GM23338 (cell line): ENCODE data around the gene GPR32. TPM values are rescaled to one million over a fixed set of nuclear protein-coding genes. Genes with fewer than 3 reads are reported as not detected.

Experiments used
- ATAC-seq: fragments of 200-7000 bp; cut with Tn5 transposase; 3 replicates; pipeline ENCODE4 v1.9.1; 2020
- DNase-seq: peaks from one replicate; pipeline ENCODE4 v3.0.0-alpha.2; 2015; ENCODE audit warnings: low spot score
- H2AFZ ChIP-seq: fragments of 200-600 bp; sonication (generic); 2 replicates; pipeline ENCODE4 v1.8.0; 2016; ENCODE audit warnings: antibody characterized with exemption, mild to moderate bottlenecking, moderate library complexity
- H3F3A ChIP-seq: fragments of 200-600 bp; sonication (generic); replicated peaks from 2 replicates; pipeline ENCODE4 v1.8.0; 2017; ENCODE audit warnings: antibody characterized with exemption, mixed run types, low read depth
- H3K27ac ChIP-seq: fragments of 200-600 bp; sonication (generic); 2 replicates; pipeline ENCODE4 v1.6.1; 2016; ENCODE audit warnings: low read depth
- H3K27me3 ChIP-seq: fragments of 200-600 bp; sonication (generic); 2 replicates; pipeline ENCODE4 v1.8.0; 2016; ENCODE audit warnings: mild to moderate bottlenecking, mixed run types, moderate library complexity; ENCODE audit not compliant: insufficient read depth
- H3K36me3 ChIP-seq: fragments of 200-600 bp; sonication (generic); 2 replicates; pipeline ENCODE4 v1.8.0; 2016; ENCODE audit warnings: mild to moderate bottlenecking; ENCODE audit not compliant: insufficient read depth
- H3K4me1 ChIP-seq: fragments of 200-600 bp; sonication (generic); 2 replicates; pipeline ENCODE4 v1.8.0; 2016; ENCODE audit warnings: mild to moderate bottlenecking, moderate library complexity; ENCODE audit not compliant: insufficient read depth
- H3K4me2 ChIP-seq: fragments of 200-600 bp; sonication (generic); 2 replicates; pipeline ENCODE4 v1.7.1; 2017; ENCODE audit warnings: mixed run types
- H3K4me3 ChIP-seq: fragments of 200-600 bp; sonication (generic); 2 replicates; pipeline ENCODE4 v1.6.1; 2016; ENCODE audit warnings: mixed run types
- H3K79me2 ChIP-seq: fragments of 200-600 bp; sonication (generic); replicated peaks from 2 replicates; pipeline ENCODE4 v1.8.0; 2017; ENCODE audit warnings: mild to moderate bottlenecking; ENCODE audit not compliant: insufficient read depth
- H3K9me2 ChIP-seq: fragments of 200-600 bp; sonication (generic); 2 replicates; pipeline ENCODE4 v1.8.0; 2017; ENCODE audit not compliant: insufficient read depth
- H4K20me1 ChIP-seq: fragments of 200-600 bp; sonication (generic); replicated peaks from 2 replicates; pipeline ENCODE4 v1.8.0; 2017; ENCODE audit warnings: mild to moderate bottlenecking; ENCODE audit not compliant: insufficient read depth
- H3K27ac Mint-ChIP-seq: 2 replicates; pipeline ENCODE4 v1.8.0; 2020; ENCODE audit warnings: inconsistent platforms, mild to moderate bottlenecking, moderate library complexity, mixed read lengths
- H3K27me3 Mint-ChIP-seq: 3 replicates; pipeline ENCODE4 v1.8.0; 2022; ENCODE audit warnings: low read depth, mild to moderate bottlenecking, moderate library complexity, mixed read lengths, inconsistent platforms; ENCODE audit not compliant: insufficient read depth, poor library complexity
- H3K36me3 Mint-ChIP-seq: 3 replicates; pipeline ENCODE4 v1.8.0; 2021; ENCODE audit warnings: low read depth, mild to moderate bottlenecking, inconsistent platforms, moderate library complexity, mixed read lengths
- H3K4me1 Mint-ChIP-seq: 3 replicates; pipeline ENCODE4 v1.8.0; 2020; ENCODE audit warnings: mild to moderate bottlenecking, inconsistent platforms, mixed read lengths
- H3K4me3 Mint-ChIP-seq: 3 replicates; pipeline ENCODE4 v1.8.0; 2021; ENCODE audit warnings: moderate library complexity, mild to moderate bottlenecking, inconsistent platforms, mixed read lengths
- H3K9me3 Mint-ChIP-seq: 3 replicates; pipeline ENCODE4 v1.8.0; 2020; ENCODE audit warnings: moderate library complexity, mild to moderate bottlenecking, inconsistent platforms, mixed read lengths
- CREB1 ChIP-seq: fragments of 250-450 bp; sonication (Bioruptor Pico); IDR thresholded peaks from 2 replicates; pipeline ENCODE4 v1.5.0; 2020; ENCODE audit warnings: low read depth, mild to moderate bottlenecking, moderate library complexity
- EZH2 ChIP-seq: fragments of 200-600 bp; sonication (generic); IDR thresholded peaks from one replicate; pipeline ENCODE4 v1.8.0; 2017; ENCODE audit warnings: antibody characterized with exemption, mild to moderate bottlenecking, low read depth; ENCODE audit not compliant: unreplicated experiment
- JUNB ChIP-seq: IDR thresholded peaks from one replicate; pipeline ENCODE4 v1.6.1; 2016; ENCODE audit warnings: antibody characterized with exemption; ENCODE audit not compliant: unreplicated experiment
- ZNF114 ChIP-seq: fragments of 250-450 bp; sonication (Bioruptor Pico); IDR thresholded peaks from 2 replicates; pipeline ENCODE4 v1.5.0; 2020; ENCODE audit warnings: mild to moderate bottlenecking, moderate library complexity
- polyA plus RNA-seq: library from polyadenylated mRNA; unstranded; fragments of >200 nt; fragmentation: Nextera tagmentation; extraction: Ambion mirVana; gene quantifications from 2 replicates; pipeline ENCODE4 v1.2.1, GENCODE V29; 2016
- total RNA-seq: library from RNA; depleted of rRNA; stranded (reverse); fragments of >200 nt; shearing (Covaris generic); gene quantifications from 2 replicates; pipeline ENCODE4 v1.2.3, GENCODE V29; 2014
- TF ChIP-seq, protein P1 (sequence below): fragments of 250-450 bp; sonication (Bioruptor Pico); IDR thresholded peaks from 2 replicates; pipeline ENCODE4 v1.5.0; 2020; ENCODE audit warnings: mild to moderate bottlenecking, moderate library complexity
- TF ChIP-seq, protein P2 (sequence below): IDR thresholded peaks from 2 replicates; pipeline ENCODE4 v1.6.1; 2016; ENCODE audit warnings: antibody characterized with exemption

Gene GPR32
- total and polyA plus RNA-seq, 2 experiments from 2014 or later, result not detected

DNA sequence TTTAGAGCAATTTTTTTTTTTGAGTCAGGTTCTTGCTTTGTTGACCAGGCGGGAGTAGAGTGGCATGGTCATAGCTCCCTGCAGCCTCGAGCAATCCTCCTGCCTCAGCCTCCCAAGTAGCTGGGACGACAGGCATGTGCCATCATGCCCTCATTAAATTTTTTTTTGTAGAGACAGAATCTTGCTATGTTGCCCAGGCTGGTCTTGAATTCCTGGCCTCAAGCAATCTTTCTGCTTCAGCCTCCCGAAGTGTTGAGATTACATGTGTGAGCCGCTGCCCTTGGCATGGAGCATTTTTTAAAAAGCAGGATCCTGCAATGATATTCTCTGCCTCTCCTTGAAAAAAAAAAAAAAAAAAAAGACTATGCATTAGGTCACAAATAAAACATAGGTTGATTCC, 5.9 kb downstream of the GPR32 start:
- no peaks in the 10 kb centered on the region for H4K20me1 ChIP-seq
- H3K9me2 ChIP-seq, result no peaks in the 10 kb centered on the region
- Mint-ChIP-seq H3K36me3 (peaks cover 33% of the 10 kb centered on the region), H3K4me3 (no peak overlapping the region), H3K27me3 (peaks cover 10% of the 10 kb centered on the region), H3K27ac (no peak overlapping the region), H3K9me3 (peaks cover 96% of the 10 kb centered on the region), H3K4me1 (no peaks in the 10 kb centered on the region)
- DNase-seq (no peak), ATAC-seq (no peak)
- peaks cover 75% of the 10 kb centered on the region for H3K27me3 ChIP-seq
- TF ChIP-seq, protein P1, sequence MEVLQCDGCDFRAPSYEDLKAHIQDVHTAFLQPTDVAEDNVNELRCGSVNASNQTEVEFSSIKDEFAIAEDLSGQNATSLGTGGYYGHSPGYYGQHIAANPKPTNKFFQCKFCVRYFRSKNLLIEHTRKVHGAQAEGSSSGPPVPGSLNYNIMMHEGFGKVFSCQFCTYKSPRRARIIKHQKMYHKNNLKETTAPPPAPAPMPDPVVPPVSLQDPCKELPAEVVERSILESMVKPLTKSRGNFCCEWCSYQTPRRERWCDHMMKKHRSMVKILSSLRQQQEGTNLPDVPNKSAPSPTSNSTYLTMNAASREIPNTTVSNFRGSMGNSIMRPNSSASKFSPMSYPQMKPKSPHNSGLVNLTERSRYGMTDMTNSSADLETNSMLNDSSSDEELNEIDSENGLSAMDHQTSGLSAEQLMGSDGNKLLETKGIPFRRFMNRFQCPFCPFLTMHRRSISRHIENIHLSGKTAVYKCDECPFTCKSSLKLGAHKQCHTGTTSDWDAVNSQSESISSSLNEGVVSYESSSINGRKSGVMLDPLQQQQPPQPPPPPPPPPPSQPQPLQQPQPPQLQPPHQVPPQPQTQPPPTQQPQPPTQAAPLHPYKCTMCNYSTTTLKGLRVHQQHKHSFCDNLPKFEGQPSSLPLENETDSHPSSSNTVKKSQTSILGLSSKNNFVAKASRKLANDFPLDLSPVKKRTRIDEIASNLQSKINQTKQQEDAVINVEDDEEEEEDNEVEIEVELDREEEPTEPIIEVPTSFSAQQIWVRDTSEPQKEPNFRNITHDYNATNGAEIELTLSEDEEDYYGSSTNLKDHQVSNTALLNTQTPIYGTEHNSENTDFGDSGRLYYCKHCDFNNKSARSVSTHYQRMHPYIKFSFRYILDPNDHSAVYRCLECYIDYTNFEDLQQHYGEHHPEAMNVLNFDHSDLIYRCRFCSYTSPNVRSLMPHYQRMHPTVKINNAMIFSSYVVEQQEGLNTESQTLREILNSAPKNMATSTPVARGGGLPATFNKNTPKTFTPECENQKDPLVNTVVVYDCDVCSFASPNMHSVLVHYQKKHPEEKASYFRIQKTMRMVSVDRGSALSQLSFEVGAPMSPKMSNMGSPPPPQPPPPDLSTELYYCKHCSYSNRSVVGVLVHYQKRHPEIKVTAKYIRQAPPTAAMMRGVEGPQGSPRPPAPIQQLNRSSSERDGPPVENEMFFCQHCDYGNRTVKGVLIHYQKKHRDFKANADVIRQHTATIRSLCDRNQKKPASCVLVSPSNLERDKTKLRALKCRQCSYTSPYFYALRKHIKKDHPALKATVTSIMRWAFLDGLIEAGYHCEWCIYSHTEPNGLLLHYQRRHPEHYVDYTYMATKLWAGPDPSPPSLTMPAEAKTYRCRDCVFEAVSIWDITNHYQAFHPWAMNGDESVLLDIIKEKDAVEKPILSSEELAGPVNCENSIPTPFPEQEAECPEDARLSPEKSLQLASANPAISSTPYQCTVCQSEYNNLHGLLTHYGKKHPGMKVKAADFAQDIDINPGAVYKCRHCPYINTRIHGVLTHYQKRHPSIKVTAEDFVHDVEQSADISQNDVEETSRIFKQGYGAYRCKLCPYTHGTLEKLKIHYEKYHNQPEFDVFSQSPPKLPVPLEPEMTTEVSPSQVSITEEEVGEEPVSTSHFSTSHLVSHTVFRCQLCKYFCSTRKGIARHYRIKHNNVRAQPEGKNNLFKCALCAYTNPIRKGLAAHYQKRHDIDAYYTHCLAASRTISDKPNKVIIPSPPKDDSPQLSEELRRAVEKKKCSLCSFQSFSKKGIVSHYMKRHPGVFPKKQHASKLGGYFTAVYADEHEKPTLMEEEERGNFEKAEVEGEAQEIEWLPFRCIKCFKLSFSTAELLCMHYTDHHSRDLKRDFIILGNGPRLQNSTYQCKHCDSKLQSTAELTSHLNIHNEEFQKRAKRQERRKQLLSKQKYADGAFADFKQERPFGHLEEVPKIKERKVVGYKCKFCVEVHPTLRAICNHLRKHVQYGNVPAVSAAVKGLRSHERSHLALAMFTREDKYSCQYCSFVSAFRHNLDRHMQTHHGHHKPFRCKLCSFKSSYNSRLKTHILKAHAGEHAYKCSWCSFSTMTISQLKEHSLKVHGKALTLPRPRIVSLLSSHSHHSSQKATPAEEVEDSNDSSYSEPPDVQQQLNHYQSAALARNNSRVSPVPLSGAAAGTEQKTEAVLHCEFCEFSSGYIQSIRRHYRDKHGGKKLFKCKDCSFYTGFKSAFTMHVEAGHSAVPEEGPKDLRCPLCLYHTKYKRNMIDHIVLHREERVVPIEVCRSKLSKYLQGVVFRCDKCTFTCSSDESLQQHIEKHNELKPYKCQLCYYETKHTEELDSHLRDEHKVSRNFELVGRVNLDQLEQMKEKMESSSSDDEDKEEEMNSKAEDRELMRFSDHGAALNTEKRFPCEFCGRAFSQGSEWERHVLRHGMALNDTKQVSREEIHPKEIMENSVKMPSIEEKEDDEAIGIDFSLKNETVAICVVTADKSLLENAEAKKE, result no peak
- TF ChIP-seq, protein P2, sequence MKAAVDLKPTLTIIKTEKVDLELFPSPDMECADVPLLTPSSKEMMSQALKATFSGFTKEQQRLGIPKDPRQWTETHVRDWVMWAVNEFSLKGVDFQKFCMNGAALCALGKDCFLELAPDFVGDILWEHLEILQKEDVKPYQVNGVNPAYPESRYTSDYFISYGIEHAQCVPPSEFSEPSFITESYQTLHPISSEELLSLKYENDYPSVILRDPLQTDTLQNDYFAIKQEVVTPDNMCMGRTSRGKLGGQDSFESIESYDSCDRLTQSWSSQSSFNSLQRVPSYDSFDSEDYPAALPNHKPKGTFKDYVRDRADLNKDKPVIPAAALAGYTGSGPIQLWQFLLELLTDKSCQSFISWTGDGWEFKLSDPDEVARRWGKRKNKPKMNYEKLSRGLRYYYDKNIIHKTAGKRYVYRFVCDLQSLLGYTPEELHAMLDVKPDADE, result no peak
- no peak for TF ChIP-seq JUNB
- TF ChIP-seq CREB1 (CRISPR knock-in tag), result no peak
- no peak for TF ChIP-seq ZNF114 (CRISPR knock-in tag)
- TF ChIP-seq EZH2, result no peak
- no peaks in the 10 kb centered on the region for H3K36me3 ChIP-seq
- no peaks in the 10 kb centered on the region for H3K79me2 ChIP-seq
- no peak overlapping the region for H3K4me2 ChIP-seq
- no peak overlapping the region for H2AFZ ChIP-seq
- no peak overlapping the region for H3K4me3 ChIP-seq
- peaks cover 13% of the 10 kb centered on the region for H3K4me1 ChIP-seq
- no peak overlapping the region for H3K27ac ChIP-seq
- peaks cover 4% of the 10 kb centered on the region for H3F3A ChIP-seq

GRCh38 chr19:50777261-50777660, 7.0 kb downstream of the GPR32 start:
- peak overlapping the region; percentile 37 for H3K4me3 ChIP-seq
- Mint-ChIP-seq H3K27me3 (peaks cover 10% of the 10 kb centered on the region), H3K4me3 (no peak overlapping the region), H3K27ac (no peak overlapping the region), H3K36me3 (peaks cover 33% of the 10 kb centered on the region), H3K9me3 (peaks cover 97% of the 10 kb centered on the region), H3K4me1 (no peaks in the 10 kb centered on the region)
- ATAC-seq (no peak), DNase-seq (no peak)
- H3K9me2 ChIP-seq, result no peaks in the 10 kb centered on the region
- H2AFZ ChIP-seq, result no peak overlapping the region
- no peaks in the 10 kb centered on the region for H3K79me2 ChIP-seq
- no peaks in the 10 kb centered on the region for H3K36me3 ChIP-seq
- H3K27me3 ChIP-seq, result peaks cover 76% of the 10 kb centered on the region
- no peaks in the 10 kb centered on the region for H4K20me1 ChIP-seq
- H3K4me2 ChIP-seq, result peak overlapping the region; percentile 69
- H3K27ac ChIP-seq, result no peak overlapping the region
- peaks cover 13% of the 10 kb centered on the region for H3K4me1 ChIP-seq
- H3F3A ChIP-seq, result peaks cover 4% of the 10 kb centered on the region
- TF ChIP-seq ZNF114 (CRISPR knock-in tag), result no peak
- TF ChIP-seq, protein P1, result no peak
